Measurements from ENCODE around the gene PSMD11.

The PSMD11 gene

DNA sequence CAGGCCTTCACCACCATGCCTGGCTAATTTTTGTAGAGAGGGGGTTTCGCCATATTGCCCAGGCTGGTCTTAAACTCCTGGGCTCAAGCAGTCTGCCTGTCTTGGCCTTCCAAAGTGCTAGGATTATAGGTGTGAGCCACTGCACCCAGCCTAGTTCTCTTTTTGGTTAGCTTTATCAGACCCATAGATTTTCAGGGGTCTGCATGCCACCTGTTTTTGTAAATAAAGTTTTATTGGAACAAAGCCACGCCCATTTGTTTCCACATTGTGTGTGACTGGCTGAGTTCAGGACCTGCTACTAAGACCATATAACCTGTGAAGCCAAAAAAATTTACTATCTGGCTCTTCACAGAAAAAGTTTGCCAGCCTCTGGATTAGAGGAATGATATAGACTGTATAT lies 7.6 kb downstream of the PSMD11 start:
- H3K4me1 Mint-ChIP-seq (ENCODE audit: low read depth) = peaks cover 17% of the 10 kb centered on the region
- H3K9me3 Mint-ChIP-seq = no peaks in the 10 kb centered on the region
- no peak overlapping the region for H3K4me3 Mint-ChIP-seq
- H3K36me3 Mint-ChIP-seq (ENCODE audit: low read depth) = peaks cover 95% of the 10 kb centered on the region
- no peaks in the 10 kb centered on the region for H3K27me3 Mint-ChIP-seq
- intact Hi-C loops (cut with micrococcal nuclease) = no loop called here
- H3K27ac Mint-ChIP-seq = no peak overlapping the region

DNA sequence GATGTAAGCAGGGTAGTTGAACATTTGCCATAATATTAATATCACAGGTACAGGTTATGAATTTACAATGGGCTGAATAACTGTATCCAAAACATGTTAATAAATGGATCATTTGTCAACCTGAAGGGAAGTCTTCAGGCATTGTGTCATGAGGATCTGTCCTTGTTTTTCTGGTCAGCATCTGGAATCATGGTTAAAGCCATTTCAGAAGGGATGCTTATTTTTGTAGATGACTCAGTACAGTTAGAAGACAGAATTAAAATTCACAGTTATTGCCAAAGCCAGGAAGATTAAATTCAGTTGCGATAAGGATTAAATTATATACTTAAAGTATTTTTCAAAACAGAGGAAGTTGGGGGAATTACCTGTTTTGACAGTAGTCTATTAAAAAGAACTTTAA lies 8.0 kb downstream of the PSMD11 start:
- H3K4me3 Mint-ChIP-seq = no peak overlapping the region
- peaks cover 95% of the 10 kb centered on the region for H3K36me3 Mint-ChIP-seq (ENCODE audit: low read depth)
- peaks cover 13% of the 10 kb centered on the region for H3K4me1 Mint-ChIP-seq (ENCODE audit: low read depth)
- intact Hi-C loops (cut with micrococcal nuclease) = no loop called here
- H3K9me3 Mint-ChIP-seq = no peaks in the 10 kb centered on the region
- H3K27me3 Mint-ChIP-seq = no peaks in the 10 kb centered on the region
- H3K27ac Mint-ChIP-seq = no peak overlapping the region

DNA sequence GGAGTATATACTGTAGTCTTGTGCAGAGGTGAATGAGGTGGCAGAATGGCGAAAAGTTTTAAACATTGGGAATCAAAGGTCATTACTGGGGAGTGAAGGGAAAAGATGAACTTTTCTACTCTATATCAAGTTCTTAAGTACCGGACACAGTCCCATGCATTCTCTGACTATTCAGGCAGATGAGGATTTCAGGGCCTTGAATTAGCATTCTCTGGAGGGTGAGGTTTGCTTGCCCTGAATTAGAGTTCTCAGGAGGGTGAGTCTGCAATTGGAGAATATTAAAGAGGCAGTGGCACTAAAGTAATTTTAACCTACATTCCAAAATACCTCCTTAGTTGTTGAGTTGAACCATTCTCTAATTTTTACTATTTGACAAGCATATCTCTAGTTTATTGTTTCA lies 9.1 kb downstream of the PSMD11 start:
- no peak overlapping the region for H3K27ac Mint-ChIP-seq
- peaks cover 97% of the 10 kb centered on the region for H3K36me3 Mint-ChIP-seq (ENCODE audit: low read depth)
- H3K9me3 Mint-ChIP-seq = no peaks in the 10 kb centered on the region
- H3K27me3 Mint-ChIP-seq = no peaks in the 10 kb centered on the region
- intact Hi-C loops (cut with micrococcal nuclease) = no loop called here
- H3K4me3 Mint-ChIP-seq = no peak overlapping the region
- peaks cover 13% of the 10 kb centered on the region for H3K4me1 Mint-ChIP-seq (ENCODE audit: low read depth)

DNA sequence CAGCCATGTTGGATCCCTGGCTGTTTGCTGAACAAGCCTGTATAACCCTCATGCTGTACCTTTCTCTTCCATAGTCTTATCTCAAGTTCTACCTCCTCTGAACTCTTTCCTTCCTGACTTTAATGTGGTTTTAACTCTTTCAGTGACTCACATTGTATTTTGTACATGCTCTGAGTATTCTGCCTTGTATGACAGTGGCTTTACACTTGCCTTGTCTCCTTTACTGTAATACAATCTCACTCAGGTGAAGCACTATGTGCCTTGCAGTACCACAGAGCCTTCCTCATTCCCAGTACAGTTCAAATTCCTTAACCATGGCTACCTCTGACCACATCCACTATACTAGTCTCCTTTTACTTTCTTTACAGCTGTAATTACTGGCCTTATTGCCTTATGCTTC lies 14.1 kb downstream of the PSMD11 start:
- Mint-ChIP-seq H3K27me3 (no peaks in the 10 kb centered on the region), H3K4me1 (ENCODE audit: low read depth) (peaks cover 13% of the 10 kb centered on the region), H3K4me3 (no peak overlapping the region)

DNA sequence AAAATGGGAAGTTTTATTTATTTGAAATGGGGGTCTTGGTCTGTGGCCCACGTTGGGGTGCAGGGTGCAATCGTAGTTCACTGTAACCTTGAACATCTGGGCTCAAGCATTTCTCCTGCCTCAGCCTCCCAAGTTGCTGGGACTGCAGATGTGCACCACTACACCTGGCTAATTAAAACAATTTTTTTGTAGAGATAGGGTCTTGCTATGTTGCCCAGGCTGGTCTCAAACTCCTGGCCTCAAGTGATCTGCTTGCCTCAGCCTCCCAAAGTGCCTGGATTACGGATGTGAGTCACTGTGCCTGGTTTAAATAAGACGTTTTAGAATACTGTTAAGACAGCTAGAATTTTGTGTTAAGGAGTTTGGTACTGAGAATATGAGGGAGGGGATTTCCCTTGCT lies 15.7 kb downstream of the PSMD11 start:
- Mint-ChIP-seq H3K9me3 (no peaks in the 10 kb centered on the region), H3K27ac (no peak overlapping the region)
- intact Hi-C loops (cut with micrococcal nuclease) = loop anchor here (5.0 kb wide), 1 partner anchor 147 kb away; no protein-coding TSS in a partner anchor

More for the DNA sequence above, 14.1 kb downstream of the PSMD11 start:
- Mint-ChIP-seq H3K9me3 (no peaks in the 10 kb centered on the region), H3K27ac (no peak overlapping the region), H3K36me3 (ENCODE audit: low read depth) (peaks cover 91% of the 10 kb centered on the region)
- intact Hi-C loops (cut with micrococcal nuclease) = no loop called here

DNA sequence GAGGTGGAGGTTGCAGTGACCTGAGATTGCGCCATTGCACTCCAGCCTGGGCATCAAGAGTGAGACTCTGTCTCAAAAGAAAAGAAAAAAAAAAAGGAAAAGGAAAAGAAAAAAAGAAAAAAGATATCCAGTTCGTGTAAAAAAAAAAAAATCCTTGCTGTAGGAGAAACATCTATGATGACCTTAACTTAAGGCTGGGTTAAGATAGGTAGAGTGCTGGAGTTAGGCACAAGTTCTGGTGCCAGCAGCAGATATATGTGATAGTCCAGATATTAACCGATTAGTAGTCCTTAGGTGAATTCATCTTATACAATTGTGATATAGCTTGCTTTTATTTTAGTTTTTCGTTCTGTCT lies 17.2 kb downstream of the PSMD11 start:
- Mint-ChIP-seq H3K27ac (no peak overlapping the region), H3K4me1 (ENCODE audit: low read depth) (peaks cover 13% of the 10 kb centered on the region), H3K36me3 (ENCODE audit: low read depth) (peaks cover 88% of the 10 kb centered on the region), H3K27me3 (no peaks in the 10 kb centered on the region), H3K9me3 (no peaks in the 10 kb centered on the region), H3K4me3 (no peak overlapping the region)
- intact Hi-C loops (cut with micrococcal nuclease) = loop anchor here (1.0 to 5.0 kb wide), 2 partner anchors 146 to 294 kb away; no protein-coding TSS in a partner anchor

More for the DNA sequence above, 15.7 kb downstream of the PSMD11 start:
- Mint-ChIP-seq H3K36me3 (ENCODE audit: low read depth) (peaks cover 85% of the 10 kb centered on the region), H3K4me1 (ENCODE audit: low read depth) (peaks cover 13% of the 10 kb centered on the region), H3K4me3 (no peak overlapping the region), H3K27me3 (no peaks in the 10 kb centered on the region)

DNA sequence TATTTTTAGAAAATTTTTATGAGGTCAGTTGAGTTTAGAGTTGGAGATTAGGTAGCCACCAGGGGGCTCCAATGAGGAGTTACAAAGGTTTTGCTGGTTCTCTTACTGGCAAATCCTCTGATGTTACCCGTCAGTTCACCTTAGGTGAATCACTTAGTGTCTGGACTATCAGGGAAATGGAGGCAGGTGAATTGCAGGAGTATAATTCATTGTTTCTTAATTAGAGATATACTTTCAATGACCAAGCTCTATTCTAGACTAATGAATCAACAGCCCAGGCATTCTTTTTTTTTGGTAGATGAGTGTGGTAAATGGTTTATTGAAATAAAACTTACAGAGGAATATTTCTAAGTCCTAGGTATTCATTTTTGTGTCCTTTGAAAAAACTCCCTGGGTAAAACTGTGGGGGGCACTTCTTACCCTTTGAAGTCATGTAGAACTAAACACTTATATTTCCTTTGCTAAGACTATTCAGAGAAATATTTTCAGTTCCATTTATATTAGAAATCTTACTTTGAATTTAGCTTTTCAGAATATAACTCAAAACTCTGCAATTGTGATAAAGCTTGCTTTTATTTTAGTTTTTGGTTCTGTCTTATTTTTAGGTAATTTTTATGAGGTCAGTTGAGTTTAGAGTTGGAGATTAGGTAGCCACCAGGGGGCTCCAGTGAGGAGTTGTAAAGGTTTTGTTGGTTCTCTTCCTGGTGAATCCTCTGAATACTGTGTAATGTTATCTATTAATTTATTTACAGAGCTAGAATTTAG lies 17.7 kb downstream of the PSMD11 start:
- no peak overlapping the region for H3K27ac Mint-ChIP-seq
- peaks cover 88% of the 10 kb centered on the region for H3K36me3 Mint-ChIP-seq (ENCODE audit: low read depth)
- no peak overlapping the region for H3K4me3 Mint-ChIP-seq
- H3K27me3 Mint-ChIP-seq = no peaks in the 10 kb centered on the region
- H3K9me3 Mint-ChIP-seq = no peaks in the 10 kb centered on the region
- H3K4me1 Mint-ChIP-seq (ENCODE audit: low read depth) = peaks cover 13% of the 10 kb centered on the region
- intact Hi-C loops (cut with micrococcal nuclease) = loop anchor here (1.0 to 5.0 kb wide), 2 partner anchors 145 to 293 kb away; no protein-coding TSS in a partner anchor

DNA sequence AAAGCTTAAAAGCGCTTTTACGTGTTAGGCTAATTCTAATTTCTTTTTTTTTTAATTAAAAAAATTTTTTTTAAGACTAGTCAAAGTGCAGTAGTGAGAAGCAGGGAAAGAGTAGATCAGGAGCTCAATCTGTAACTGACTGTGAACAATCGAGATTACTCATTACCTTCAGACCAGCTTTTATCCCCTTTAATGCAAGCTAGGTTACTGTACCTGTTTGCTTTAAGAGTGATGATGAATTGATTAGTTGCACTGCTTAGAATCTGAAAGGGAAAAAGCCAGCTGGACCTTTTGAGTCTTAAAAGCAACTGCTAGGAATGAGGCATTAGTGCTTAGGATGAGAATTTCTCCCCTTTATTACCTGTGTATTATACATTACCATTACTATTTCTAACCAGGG lies 19.0 kb downstream of the PSMD11 start:
- intact Hi-C loops (cut with micrococcal nuclease) = loop anchor here (5.0 kb wide), 1 partner anchor 144 kb away; no protein-coding TSS in a partner anchor
- Mint-ChIP-seq H3K27me3 (no peaks in the 10 kb centered on the region), H3K9me3 (no peaks in the 10 kb centered on the region), H3K36me3 (ENCODE audit: low read depth) (peaks cover 88% of the 10 kb centered on the region), H3K4me3 (no peak overlapping the region), H3K4me1 (ENCODE audit: low read depth) (peaks cover 10% of the 10 kb centered on the region), H3K27ac (no peak overlapping the region)

DNA sequence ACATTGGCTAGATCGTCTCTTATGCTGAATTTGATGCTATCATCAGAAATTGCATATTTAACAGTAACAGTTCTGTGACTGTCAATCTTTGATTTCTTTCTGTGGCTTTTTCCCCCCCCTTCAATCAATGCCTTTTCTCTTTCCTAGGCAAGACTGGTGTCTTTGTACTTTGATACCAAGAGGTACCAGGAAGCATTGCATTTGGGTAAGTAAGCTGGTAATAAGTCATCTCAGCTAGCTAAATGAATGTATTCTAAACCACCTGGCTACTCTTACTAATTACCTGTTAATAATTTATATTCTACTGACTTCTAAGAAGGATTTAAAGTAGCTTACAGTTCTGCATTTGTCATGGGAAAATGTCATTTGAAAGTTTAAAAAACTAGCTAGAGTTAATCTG lies 20.1 kb downstream of the PSMD11 start:
- intact Hi-C loops (cut with micrococcal nuclease) = loop anchor here (5.0 kb wide), 1 partner anchor 143 kb away; no protein-coding TSS in a partner anchor
- no peak overlapping the region for H3K4me3 Mint-ChIP-seq
- no peaks in the 10 kb centered on the region for H3K27me3 Mint-ChIP-seq
- no peak overlapping the region for H3K27ac Mint-ChIP-seq
- H3K4me1 Mint-ChIP-seq (ENCODE audit: low read depth) = peaks cover 5% of the 10 kb centered on the region
- no peaks in the 10 kb centered on the region for H3K9me3 Mint-ChIP-seq
- H3K36me3 Mint-ChIP-seq (ENCODE audit: low read depth) = peaks cover 88% of the 10 kb centered on the region

DNA sequence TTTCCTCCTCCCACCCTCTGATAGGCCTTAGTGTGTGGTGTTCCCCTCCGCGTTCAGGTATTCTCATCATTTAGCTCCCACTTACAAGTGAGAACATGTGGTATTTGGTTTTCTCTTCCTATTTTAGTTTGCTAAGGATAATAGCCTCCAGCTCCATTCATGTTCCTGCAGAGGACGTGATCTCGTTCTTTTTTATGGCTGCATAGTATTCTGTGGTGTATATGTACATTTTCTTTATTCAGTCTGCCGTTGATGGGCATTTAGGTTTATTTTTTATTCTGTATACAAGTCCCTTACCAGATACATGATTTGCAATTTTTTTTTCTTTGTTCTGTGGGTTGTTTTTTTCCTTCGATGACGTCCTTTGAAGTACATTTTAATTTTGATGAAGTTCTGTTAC lies 23.6 kb downstream of the PSMD11 start:
- H3K4me3 Mint-ChIP-seq = no peak overlapping the region
- intact Hi-C loops (cut with micrococcal nuclease) = no loop called here
- peaks cover 94% of the 10 kb centered on the region for H3K36me3 Mint-ChIP-seq (ENCODE audit: low read depth)
- peaks cover 5% of the 10 kb centered on the region for H3K4me1 Mint-ChIP-seq (ENCODE audit: low read depth)
- H3K9me3 Mint-ChIP-seq = no peaks in the 10 kb centered on the region
- no peak overlapping the region for H3K27ac Mint-ChIP-seq
- H3K27me3 Mint-ChIP-seq = no peaks in the 10 kb centered on the region

DNA sequence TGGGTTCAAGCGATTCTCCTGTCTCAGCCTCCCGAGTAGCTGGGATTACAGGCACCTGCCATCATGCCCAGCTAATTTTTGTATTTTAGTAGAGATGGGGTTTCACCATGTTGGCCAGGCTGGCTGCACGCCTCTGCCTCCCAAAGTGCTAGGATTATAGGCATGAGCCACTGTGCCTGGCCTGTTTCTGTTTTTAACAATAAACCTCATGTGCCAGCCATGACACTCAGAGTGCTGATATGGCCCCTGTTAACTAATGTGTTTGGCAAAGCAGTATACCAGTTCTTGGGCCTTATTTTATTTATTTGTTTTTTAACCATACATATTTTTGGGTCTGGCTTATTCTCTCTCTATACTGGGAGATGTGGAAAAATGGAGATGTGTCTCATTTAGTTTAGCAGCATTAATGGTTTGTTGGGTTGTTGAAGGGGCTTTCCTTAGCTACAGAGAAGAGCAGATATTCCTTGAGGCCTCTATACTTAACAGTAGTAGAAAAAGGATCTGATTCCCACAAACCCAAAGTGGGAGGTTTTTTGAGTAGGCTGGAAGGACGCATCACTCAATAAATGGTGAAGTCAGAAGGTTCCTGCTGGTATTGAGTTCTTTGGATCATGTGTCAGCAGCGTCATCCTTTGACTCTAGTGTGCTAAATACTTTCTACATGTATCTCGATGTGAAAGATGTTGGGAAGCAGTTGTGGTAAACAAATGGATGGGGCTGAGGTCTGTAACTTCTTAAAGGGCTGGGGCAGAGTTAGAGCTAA lies 26.3 kb downstream of the PSMD11 start:
- Mint-ChIP-seq H3K4me1 (ENCODE audit: low read depth) (peaks cover 5% of the 10 kb centered on the region), H3K4me3 (no peak overlapping the region), H3K27ac (no peak overlapping the region), H3K9me3 (no peaks in the 10 kb centered on the region), H3K36me3 (ENCODE audit: low read depth) (peaks cover 100% of the 10 kb centered on the region), H3K27me3 (no peaks in the 10 kb centered on the region)
- intact Hi-C loops (cut with micrococcal nuclease) = no loop called here

DNA sequence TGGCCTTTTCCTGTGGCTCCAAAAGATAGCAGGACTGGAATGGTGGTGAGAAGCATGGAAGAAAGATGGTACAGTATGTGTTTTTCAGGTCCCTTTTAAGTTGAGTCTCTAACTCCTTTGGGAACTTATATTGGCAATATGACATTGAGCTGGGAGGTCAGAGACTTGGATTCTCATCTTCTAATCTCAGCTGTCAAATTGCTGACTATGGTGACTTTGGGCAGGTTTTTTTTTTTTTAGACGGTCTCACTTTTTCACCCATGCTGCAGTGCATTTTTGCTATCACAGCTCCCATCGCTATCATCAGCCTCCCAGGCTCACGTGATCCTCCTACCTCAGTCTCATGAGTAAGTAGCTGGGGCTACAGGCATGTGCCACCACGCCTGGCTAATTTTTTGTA lies 27.3 kb downstream of the PSMD11 start:
- Mint-ChIP-seq H3K9me3 (no peaks in the 10 kb centered on the region), H3K27me3 (no peaks in the 10 kb centered on the region), H3K36me3 (ENCODE audit: low read depth) (peaks cover 100% of the 10 kb centered on the region), H3K4me1 (ENCODE audit: low read depth) (peaks cover 5% of the 10 kb centered on the region), H3K27ac (no peak overlapping the region), H3K4me3 (no peak overlapping the region)
- intact Hi-C loops (cut with micrococcal nuclease) = no loop called here

DNA sequence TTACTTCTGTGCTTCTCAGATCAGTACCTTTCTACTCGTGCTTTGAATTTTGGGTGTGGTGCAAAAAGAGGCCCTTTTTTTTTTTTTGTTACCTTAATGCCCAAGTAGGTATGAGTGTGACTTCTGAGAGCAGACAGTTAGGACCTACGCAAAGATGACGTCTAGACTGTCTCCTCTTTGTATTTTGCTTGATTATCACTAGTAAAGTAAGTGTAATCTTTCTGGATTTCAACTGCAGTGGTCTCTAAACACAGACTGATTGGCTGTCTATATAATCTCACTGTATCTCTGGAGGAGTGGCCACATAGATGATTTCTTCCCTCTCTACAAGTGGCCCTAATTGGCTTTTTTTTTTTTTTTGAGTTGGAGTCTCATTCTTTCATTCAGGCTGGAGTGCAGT lies 30.9 kb downstream of the PSMD11 start:
- no peaks in the 10 kb centered on the region for H3K27me3 Mint-ChIP-seq
- intact Hi-C loops (cut with micrococcal nuclease) = no loop called here
- peaks cover 100% of the 10 kb centered on the region for H3K36me3 Mint-ChIP-seq (ENCODE audit: low read depth)
- H3K4me1 Mint-ChIP-seq (ENCODE audit: low read depth) = peaks cover 5% of the 10 kb centered on the region
- no peak overlapping the region for H3K27ac Mint-ChIP-seq
- no peak overlapping the region for H3K4me3 Mint-ChIP-seq
- no peaks in the 10 kb centered on the region for H3K9me3 Mint-ChIP-seq

DNA sequence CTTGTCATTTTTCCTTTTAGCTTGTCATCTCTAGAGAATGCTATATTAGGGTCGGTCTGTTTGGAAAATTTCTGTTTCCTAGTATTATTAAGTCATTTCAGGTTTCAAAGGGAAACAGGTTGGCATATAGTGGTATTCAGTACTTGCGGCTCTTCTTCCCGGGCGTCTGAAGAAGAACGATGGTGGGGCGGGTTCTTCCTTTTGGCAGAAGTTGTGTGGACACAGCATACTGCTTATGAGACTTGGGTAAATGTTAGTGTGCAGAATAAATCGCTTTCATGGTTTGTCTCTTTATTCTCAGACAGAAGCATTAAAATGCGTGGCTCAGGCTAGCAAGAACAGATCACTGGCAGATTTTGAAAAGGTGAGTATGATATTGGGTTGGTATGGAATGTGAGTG lies 32.9 kb downstream of the PSMD11 start:
- no peak overlapping the region for H3K4me3 Mint-ChIP-seq
- H3K27me3 Mint-ChIP-seq = no peaks in the 10 kb centered on the region
- no peaks in the 10 kb centered on the region for H3K4me1 Mint-ChIP-seq (ENCODE audit: low read depth)
- intact Hi-C loops (cut with micrococcal nuclease) = no loop called here
- H3K27ac Mint-ChIP-seq = no peak overlapping the region
- no peaks in the 10 kb centered on the region for H3K9me3 Mint-ChIP-seq
- peaks cover 100% of the 10 kb centered on the region for H3K36me3 Mint-ChIP-seq (ENCODE audit: low read depth)
